HepG2 (cell line): ENCODE data around the gene UBQLN4.

ENCODE experiments used
- ATF3 ChIP-seq: sonication (generic); formaldehyde crosslinking; IDR thresholded peaks from 2 replicates; pipeline ENCODE4 v1.4.0; 2020; ENCODE audit warnings: missing genetic modification reagents
- KDM1A ChIP-seq: IDR thresholded peaks from 2 replicates; pipeline ENCODE4 v1.6.1; 2016; ENCODE audit warnings: missing compliant biosample characterization
- TCF7L2 ChIP-seq: IDR thresholded peaks from 2 replicates; pipeline ENCODE4 v1.6.1; 2011; ENCODE audit warnings: mild to moderate bottlenecking, low read depth, low read length, moderate library complexity
- ZNF230 ChIP-seq: sonication (generic); formaldehyde crosslinking; IDR thresholded peaks from 2 replicates; pipeline ENCODE4 v1.4.0; 2020; ENCODE audit warnings: mild to moderate bottlenecking, missing genetic modification reagents

GRCh38 chr1:156078728-156079127 is 25.1 kb upstream of the UBQLN4 start:
- TF ChIP-seq ATF3 (CRISPR knock-in tag) (no peak), ZNF230 (CRISPR knock-in tag) (no peak), TCF7L2 (no peak), KDM1A (CRISPR knock-in tag) (no peak)
